Retinal pigment epithelial cell (primary cell): Measurements from ENCODE around the gene BCL2L13.

Experiments used
- DNase-seq: peaks from one replicate; pipeline ENCODE4 v3.0.0-alpha.2; 2010; ENCODE audit warnings: low read depth
- H3K4me3 ChIP-seq: 2 replicates; pipeline ENCODE4 v1.5.1; 2011; ENCODE audit warnings: mild to moderate bottlenecking, low read length, control low read depth, moderate library complexity
- TF ChIP-seq, protein P1 (sequence below): conservative IDR thresholded peaks from 2 replicates; pipeline ENCODE4 v1.5.1; 2011; ENCODE audit warnings: low read depth, low read length, control low read depth, inconsistent platforms

BCL2L13 gene

DNA sequence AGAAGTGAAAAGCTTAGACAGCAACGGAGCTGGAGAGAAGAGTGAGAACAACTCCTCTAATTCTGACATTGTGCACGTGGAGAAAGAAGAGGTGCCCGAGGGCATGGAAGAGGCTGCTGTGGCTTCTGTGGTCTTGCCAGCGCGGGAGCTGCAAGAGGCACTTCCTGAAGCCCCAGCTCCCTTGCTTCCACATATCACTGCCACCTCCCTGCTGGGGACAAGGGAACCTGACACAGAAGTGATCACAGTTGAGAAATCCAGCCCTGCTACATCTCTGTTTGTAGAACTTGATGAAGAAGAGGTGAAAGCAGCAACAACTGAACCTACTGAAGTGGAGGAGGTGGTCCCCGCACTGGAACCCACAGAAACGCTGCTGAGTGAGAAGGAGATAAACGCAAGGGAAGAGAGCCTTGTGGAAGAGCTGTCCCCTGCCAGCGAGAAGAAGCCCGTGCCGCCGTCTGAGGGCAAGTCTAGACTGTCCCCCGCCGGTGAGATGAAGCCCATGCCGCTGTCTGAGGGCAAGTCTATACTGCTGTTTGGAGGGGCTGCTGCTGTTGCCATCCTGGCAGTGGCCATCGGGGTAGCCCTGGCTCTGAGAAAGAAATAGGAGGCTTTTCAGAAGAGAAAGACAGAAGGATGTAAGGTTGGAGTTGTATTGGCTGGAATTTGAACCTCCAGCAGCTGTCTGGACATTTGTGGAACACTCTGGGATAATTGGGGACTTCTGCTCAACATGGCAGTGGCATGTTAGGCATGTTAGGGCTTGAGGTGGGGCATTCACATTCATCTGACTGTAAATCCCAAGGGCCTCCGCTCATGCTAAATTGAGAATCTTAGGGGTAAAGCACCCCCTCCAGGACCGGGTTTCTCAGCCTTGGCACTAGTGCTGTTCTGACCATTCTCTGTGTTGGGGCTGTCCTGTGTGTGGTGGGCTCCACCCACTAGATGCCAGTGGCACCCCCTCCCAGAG is 88.7 kb downstream of the BCL2L13 start:
- TF ChIP-seq, protein P1, sequence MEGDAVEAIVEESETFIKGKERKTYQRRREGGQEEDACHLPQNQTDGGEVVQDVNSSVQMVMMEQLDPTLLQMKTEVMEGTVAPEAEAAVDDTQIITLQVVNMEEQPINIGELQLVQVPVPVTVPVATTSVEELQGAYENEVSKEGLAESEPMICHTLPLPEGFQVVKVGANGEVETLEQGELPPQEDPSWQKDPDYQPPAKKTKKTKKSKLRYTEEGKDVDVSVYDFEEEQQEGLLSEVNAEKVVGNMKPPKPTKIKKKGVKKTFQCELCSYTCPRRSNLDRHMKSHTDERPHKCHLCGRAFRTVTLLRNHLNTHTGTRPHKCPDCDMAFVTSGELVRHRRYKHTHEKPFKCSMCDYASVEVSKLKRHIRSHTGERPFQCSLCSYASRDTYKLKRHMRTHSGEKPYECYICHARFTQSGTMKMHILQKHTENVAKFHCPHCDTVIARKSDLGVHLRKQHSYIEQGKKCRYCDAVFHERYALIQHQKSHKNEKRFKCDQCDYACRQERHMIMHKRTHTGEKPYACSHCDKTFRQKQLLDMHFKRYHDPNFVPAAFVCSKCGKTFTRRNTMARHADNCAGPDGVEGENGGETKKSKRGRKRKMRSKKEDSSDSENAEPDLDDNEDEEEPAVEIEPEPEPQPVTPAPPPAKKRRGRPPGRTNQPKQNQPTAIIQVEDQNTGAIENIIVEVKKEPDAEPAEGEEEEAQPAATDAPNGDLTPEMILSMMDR: no peak
- DNase-seq: no peak
- no peak overlapping the region for H3K4me3 ChIP-seq

DNA sequence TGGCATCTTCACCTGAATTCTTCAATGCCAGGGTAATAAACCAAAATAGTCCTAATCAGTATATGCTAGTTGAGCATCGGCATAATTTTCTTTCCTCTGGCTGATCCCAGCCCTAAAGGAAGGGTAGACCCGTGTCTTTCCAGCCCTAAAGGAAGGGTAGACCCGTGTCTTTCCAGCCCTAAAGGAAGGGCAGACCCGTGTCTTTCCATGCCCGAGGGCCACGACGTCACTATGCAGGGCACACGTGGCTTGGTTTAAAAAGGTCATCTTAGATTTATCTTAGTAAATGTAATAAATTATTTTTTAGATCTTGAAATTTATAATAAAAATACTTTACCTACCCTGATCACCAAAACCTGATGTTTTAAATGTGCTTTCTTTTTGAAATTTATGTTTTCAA is 90.2 kb downstream of the BCL2L13 start:
- DNase-seq: no peak
- no peak overlapping the region for H3K4me3 ChIP-seq
- TF ChIP-seq, protein P1: no peak

DNA sequence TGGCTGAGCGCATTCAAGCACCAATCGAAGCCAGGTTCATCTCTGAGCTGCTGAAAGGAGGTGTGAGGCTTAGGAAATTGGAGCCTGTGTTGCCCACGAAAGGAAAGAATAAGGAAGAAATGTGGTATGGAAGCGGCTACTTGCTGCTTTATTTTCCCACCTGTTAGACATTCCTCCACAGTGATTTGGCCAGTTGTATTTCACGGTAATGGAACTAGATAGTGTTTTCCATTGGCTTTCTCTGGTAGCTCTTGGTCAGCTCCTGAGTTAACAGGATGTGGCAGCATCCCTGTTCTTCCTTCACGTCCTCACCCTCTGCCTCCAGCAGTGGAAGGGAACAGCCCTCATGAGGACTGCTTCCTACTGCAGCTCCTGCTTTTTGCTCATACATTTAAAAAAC is 91.0 kb downstream of the BCL2L13 start:
- H3K4me3 ChIP-seq: no peak overlapping the region
- no peak for DNase-seq
- TF ChIP-seq, protein P1: no peak

DNA sequence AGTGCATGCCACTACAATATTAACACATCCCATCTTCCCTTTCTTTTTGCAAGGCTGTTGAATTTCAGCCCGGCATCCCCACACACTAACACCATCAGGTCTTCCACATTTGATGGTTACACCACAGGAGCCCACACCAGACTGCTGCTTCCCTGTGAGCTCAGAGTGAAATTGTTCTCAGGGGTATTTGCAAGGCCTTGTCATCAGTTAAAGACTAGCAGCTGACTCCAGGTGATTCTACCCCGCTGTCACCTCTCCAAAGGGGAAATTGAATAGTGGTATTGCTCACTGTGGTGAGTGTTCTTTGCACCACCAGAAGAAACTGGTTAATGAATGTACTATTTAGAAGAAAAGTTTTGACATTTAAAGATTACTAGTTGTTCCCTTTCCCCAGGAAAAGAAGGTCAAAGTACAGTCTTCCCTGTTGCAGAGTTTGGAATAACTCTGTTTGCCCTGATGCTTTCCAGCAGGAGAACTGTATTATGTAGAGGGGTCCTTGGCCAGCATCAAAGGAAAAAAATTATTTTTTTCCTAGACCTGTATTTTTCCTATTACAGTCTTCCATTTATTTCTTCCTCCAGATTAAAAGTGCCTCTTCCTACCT is 93.8 kb downstream of the BCL2L13 start:
- H3K4me3 ChIP-seq: no peak overlapping the region
- TF ChIP-seq, protein P1: no peak
- no peak for DNase-seq

DNA sequence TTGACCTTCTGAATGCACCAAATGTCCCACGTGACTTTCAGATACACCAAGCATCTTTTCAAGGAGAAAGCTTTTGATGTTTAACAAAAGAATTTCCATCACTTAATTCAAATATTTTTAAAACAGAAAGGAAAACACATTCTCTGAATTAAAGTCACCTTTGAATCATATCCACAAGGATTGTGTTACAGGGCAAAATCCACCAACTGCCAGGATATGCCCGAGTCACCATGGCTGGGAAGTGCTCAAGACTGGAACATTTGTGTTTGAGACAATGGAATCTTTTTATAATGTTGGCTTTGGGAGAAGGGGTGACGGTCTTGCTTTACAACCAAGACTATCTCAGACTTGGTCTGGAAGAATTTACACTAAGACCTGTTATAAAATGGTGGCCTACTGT is 94.9 kb downstream of the BCL2L13 start:
- DNase-seq: no peak
- TF ChIP-seq, protein P1: no peak
- no peak overlapping the region for H3K4me3 ChIP-seq

DNA sequence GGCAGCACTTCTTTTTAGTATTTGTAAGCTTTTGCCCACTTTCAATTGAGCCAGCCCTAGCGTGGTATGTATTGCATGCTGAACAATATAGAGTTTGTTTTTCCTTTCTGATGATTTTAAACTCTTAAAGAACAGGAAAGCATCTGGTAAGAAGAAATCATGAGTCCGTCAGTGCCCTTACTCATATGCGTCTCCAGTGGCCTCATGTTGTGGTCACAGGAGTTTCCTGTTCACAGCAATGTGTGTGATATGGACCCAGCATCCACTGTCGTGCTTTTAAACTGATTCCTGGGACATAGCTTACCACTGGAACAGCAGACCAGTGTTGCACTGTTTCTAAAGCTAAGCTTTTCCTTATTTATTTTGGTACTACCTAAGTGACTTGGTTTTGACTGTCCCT is 95.6 kb downstream of the BCL2L13 start:
- H3K4me3 ChIP-seq: no peak overlapping the region
- TF ChIP-seq, protein P1: no peak
- DNase-seq: no peak
